OCI-M2 (cell line): ENCODE measurements around the gene DYNC1LI2.
A peak's percentile ranks its signal among the peaks of the same experiment; 100 is the strongest.

Experiments
- DNase-seq: peaks from one replicate; lab custom pipeline; 2025; ENCODE audit not compliant: unreplicated experiment; lab: John Stamatoyannopoulos, UW

The DYNC1LI2 gene

GRCh38 chr16:66740533-66740932 is 10.9 kb downstream of the DYNC1LI2 start:
- DNase-seq = no peak

GRCh38 chr16:66740010-66740409 is 11.4 kb downstream of the DYNC1LI2 start:
- DNase-seq = no peak

GRCh38 chr16:66735891-66736290 is 15.5 kb downstream of the DYNC1LI2 start:
- no peak for DNase-seq

GRCh38 chr16:66731101-66731500 is 20.3 kb downstream of the DYNC1LI2 start:
- DNase-seq = no peak

GRCh38 chr16:66728804-66729203 is 22.6 kb downstream of the DYNC1LI2 start:
- no peak for DNase-seq

GRCh38 chr16:66728117-66728787 is 23.2 kb downstream of the DYNC1LI2 start:
- peak; percentile 38 for DNase-seq

- no peak for DNase-seq
Observed at GRCh38 chr16:66720766-66721165, 30.6 kb downstream of the DYNC1LI2 start.

GRCh38 chr16:66719246-66719645 is 32.2 kb downstream of the DYNC1LI2 start:
- DNase-seq = no peak

GRCh38 chr16:66717776-66718175 is 33.6 kb downstream of the DYNC1LI2 start:
- no peak for DNase-seq

GRCh38 chr16:66717112-66717675 is 34.2 kb downstream of the DYNC1LI2 start:
- peak; percentile 12 for DNase-seq

- DNase-seq = no peak
Observed at GRCh38 chr16:66714654-66715307, 36.6 kb downstream of the DYNC1LI2 start.

- DNase-seq = no peak
Observed at GRCh38 chr16:66714062-66714461, 37.3 kb downstream of the DYNC1LI2 start.

GRCh38 chr16:66713076-66713475 is 38.3 kb downstream of the DYNC1LI2 start:
- DNase-seq = no peak

- no peak for DNase-seq
Observed at GRCh38 chr16:66712512-66712911, 38.9 kb downstream of the DYNC1LI2 start.

- DNase-seq = no peak
Observed at GRCh38 chr16:66711581-66711980, 39.8 kb downstream of the DYNC1LI2 start.

GRCh38 chr16:66706506-66706880 is 44.9 kb downstream of the DYNC1LI2 start:
- no peak for DNase-seq

- DNase-seq = no peak
Observed at GRCh38 chr16:66705790-66706505, 45.5 kb downstream of the DYNC1LI2 start.

- DNase-seq = no peak
Observed at GRCh38 chr16:66703406-66704215, 47.8 kb downstream of the DYNC1LI2 start.

GRCh38 chr16:66701516-66701915 is 49.9 kb downstream of the DYNC1LI2 start:
- DNase-seq = no peak

GRCh38 chr16:66701026-66701425 is 50.4 kb downstream of the DYNC1LI2 start:
- no peak for DNase-seq

GRCh38 chr16:66699898-66700297 is 51.5 kb downstream of the DYNC1LI2 start:
- DNase-seq = no peak
